Ovary (tissue), 3 donors: ENCODE results near the gene RGS1.

ENCODE experiments used
- EP300 ChIP-seq: sonication (generic); formaldehyde crosslinking; IDR thresholded peaks from one replicate; pipeline ENCODE4 v1.6.1; 2017; ENCODE audit warnings: antibody characterized with exemption
- POLR2A ChIP-seq: fragments of 450-650 bp; IDR thresholded peaks from one replicate; pipeline ENCODE4 v1.6.1; 2017; ENCODE audit warnings: antibody characterized with exemption, mild to moderate bottlenecking, moderate library complexity
- TF ChIP-seq, protein P1 (sequence below), 3 donors: fragments of 450-650 bp in 2 of 3; fragments of 200-600 bp in 1 of 3; IDR thresholded peaks; one replicate each; pipeline versions ENCODE4 v1.5.1 to v1.8.0; 2016 to 2022; ENCODE audit warnings: antibody characterized with exemption in 3 of 3, mild to moderate bottlenecking in 1 of 3
- donor health status: DM: no; HTN: no; CAD: no.

DNA sequence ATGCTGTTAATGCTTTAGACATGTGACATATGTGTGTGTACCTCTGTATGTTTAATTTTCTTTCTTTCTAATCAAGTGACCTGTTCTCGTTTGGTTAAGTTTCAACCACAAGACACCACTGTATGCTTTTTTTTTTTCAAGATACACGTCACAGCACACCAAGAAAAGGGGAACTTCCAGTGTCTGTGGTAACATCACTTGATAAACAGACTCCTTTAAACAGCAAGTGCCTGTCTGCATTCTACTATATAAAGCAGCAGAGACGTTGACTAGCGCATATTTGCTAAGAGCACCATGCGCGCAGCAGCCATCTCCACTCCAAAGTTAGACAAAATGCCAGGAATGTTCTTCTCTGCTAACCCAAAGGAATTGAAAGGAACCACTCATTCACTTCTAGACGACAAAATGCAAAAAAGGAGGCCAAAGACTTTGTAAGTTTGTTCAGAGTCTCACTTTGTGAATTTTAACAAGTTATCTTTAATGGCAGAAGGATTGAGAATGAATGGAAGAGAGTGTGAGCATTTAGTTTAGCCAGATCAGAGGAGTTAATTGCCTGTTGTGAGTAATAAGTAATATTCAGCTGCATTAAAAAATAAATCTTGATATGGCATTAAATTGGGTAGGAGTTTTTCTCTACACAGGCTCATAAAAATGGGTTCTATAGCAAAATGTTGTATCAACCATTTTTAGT, at the start of gene RGS1:
- TF ChIP-seq, protein P1, sequence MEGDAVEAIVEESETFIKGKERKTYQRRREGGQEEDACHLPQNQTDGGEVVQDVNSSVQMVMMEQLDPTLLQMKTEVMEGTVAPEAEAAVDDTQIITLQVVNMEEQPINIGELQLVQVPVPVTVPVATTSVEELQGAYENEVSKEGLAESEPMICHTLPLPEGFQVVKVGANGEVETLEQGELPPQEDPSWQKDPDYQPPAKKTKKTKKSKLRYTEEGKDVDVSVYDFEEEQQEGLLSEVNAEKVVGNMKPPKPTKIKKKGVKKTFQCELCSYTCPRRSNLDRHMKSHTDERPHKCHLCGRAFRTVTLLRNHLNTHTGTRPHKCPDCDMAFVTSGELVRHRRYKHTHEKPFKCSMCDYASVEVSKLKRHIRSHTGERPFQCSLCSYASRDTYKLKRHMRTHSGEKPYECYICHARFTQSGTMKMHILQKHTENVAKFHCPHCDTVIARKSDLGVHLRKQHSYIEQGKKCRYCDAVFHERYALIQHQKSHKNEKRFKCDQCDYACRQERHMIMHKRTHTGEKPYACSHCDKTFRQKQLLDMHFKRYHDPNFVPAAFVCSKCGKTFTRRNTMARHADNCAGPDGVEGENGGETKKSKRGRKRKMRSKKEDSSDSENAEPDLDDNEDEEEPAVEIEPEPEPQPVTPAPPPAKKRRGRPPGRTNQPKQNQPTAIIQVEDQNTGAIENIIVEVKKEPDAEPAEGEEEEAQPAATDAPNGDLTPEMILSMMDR (IDR thresholded peaks at IDR 0.05), result no peak
- TF ChIP-seq POLR2A, result no peak
- no peak for TF ChIP-seq EP300
